HG02588 (cell line): ENCODE results near the gene ADORA2B.
"Not testable (repeated sequence)": the region's sequence is repeated elsewhere in the genome, so short reads cannot be mapped to it uniquely, and the experiment has no call there.

Source experiments
- ATAC-seq: cut with Tn5 transposase; IDR thresholded peaks from one replicate; pipeline ENCODE4 v1.9.1; 2021; ENCODE audit warnings: mild to moderate bottlenecking, moderate library complexity; ENCODE audit not compliant: unreplicated experiment

The ADORA2B gene

DNA sequence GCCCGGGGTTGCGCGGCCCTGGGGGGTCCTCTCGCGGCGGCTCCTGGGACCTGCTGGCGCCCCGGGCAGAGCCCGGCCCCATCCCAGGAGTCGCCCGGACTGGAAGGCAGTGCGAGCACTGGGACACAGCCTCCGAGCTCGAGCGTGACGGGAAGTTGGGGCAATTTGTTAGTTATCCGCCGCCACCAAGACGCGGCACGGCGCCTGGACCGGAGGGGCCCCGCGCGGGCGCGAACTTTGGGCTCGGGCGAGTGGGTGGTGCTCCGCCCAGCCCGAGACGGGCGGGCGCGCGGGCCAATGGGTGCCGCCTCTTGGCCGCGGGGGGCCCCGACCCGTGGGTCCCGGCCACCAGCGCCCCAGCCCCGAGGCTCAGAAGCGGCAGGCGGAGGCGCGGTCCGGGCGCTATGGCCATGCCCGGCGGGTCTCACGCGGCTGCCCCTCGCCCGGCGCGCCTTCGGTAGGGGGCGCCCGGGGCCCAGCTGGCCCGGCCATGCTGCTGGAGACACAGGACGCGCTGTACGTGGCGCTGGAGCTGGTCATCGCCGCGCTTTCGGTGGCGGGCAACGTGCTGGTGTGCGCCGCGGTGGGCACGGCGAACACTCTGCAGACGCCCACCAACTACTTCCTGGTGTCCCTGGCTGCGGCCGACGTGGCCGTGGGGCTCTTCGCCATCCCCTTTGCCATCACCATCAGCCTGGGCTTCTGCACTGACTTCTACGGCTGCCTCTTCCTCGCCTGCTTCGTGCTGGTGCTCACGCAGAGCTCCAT, at the start of gene ADORA2B:
ADORA2B (plus strand) TSS at position 372 of the 768 bp plus-strand sequence; CDS start at position 491, 119 bp downstream.
- no peak for ATAC-seq

DNA sequence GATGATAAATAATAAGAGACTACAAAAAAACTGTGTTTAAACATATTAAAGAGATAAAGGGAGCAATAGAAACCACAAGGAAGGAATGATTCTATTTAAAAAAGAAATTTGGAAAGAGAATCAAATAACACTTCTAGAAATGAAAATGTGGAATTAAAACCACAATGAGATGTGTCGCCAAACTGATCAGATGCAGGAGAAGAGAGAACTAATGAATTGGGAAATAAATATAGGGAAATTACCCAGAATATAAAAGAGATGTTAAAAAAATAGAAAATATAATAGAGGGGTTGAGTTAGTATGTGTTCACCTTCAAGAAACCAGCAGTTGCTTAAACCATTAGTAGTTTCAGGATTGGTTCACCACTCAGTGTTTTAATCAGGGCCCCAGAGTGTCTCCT, 48.7 kb upstream of the ADORA2B start:
- no peak for ATAC-seq

DNA sequence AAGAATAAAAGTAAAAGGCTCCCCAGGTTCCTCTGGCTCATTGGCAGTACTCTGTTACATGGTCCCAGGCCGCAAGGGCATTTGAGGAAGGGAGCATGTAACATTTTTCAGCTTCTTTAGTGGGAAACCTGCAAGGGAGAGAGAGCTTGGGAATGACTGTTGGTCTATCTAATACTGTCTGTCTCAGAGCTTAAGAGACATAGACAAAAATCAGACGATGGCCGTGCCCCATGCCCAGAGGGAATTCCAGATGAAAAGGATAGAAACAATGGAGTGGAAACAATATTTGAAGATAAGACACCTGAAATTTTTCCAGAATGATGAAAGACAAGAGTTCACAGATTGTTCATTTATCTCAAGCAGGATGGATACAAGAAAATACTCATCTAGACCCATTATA, 48.1 kb upstream of the ADORA2B start:
- no peak for ATAC-seq

DNA sequence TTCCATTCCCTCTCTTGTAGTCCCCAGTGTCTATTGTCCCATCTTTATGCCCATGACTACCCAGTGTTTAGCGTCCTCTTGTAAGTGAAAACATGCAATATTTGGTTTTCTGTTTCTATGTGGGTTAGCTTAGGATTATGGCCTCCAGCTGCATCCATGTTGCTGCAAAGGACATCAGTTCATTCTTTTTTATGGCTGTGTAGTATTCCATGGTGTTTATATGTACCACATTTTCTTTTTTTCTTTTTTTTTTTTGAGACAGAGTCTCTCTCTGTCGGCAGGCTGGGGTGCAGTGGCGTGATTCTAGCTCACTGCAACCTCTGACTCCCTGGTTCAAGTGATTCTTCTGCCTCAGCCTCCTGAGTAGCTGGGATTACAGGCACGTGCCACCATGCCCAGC, 45.3 kb upstream of the ADORA2B start:
- not testable (repeated sequence) for ATAC-seq

DNA sequence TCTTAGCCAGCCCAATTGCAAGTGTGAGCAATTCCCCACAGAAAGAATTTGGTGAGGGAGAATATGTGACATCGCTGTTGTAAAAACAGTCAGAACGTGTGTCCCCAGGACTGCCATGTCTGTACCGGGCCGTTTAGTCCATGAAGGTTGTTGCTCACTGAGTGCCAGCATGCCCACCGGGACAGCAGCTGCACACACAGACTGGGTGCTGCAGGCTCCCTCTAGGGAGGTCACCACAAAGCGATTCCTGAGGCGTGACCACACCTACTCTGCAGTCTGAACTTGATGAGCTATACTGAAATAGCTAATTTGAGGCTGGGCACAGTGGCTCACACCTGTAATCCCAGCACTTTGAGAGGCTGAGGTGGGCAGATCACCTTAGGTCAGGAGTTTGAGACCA, 44.1 kb upstream of the ADORA2B start:
- no peak for ATAC-seq

DNA sequence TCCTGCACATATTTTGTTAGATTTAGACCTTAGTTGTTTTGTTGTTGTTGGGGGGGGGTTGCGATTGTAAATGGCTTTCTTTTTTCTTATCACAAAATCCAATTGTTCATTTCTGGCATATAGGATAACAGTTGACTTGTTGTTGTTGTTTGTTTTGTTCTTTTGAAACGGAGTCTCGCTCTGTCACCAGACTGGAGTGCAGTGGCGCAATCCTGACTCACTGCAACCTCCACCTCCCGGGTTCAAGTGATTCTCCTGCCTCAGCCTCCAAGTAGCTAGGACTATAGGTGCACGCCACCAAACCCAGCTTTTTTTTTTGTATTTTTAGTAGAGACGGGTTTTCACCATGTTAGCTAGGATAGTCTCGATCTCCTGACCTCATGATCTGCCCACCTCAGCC, 39.7 kb upstream of the ADORA2B start:
- not testable (repeated sequence) for ATAC-seq

DNA sequence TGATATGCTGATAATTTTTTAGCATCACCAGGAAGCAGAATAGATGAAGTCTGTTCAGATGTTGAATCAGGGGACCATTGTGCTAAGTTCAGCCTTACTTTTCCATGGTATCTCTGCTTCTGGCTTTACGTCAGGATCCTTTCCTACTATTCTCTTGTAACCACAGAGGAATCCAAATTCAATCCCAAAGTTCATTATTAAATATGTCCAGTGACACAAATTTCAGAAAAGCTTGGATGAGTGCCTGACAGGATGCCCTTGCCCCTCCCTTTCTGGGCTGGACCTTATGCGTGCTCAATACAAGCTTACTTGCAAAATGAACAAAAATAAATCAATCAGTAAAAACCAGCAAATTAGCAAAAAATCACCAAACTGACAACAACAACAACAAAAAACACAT, 37.6 kb upstream of the ADORA2B start:
- no peak for ATAC-seq

DNA sequence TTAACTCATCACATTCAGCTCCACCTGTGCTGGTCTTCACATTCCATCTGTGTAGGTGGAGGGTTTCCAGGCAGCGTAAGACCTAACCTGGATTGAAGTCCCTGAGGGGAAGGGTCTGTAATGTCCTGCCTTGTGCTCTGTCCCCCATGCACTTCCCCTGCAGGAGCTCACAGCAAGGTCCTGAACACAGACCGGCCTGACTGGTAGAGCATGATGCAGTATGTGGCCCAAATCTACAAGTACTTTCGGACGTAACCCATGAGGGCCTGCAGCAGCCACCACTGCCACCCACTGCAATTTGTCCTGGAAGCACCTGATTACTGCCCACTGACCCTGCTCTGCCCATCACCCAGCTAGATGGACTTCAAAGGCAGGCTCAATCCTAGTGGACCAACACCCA, 36.6 kb upstream of the ADORA2B start:
- ATAC-seq = no peak

DNA sequence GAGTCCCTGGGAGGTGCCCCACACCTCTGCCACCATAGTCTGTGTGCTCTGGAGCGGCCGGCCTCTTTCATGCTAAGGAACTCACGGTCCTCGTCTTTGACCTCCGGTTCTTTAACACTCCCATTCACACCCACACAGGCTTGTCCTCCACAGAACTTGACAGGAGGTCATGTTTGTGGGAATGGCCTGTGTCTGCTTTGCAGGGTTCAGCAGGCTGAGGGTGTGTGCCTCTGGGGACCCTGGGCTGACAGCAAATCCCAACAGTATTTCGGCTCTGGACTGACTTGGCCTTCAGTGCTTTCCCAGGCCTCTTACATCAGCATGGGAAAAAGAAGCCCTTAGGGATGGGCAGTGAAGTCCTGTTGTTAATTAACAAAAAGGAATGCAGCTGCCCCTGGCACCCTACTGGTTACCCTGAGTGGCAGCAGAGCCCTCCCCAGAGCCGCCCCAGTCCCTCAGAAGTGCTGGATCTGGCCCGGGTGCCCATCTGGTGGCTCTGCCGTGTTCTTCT, 35.4 kb upstream of the ADORA2B start:
- ATAC-seq = no peak

DNA sequence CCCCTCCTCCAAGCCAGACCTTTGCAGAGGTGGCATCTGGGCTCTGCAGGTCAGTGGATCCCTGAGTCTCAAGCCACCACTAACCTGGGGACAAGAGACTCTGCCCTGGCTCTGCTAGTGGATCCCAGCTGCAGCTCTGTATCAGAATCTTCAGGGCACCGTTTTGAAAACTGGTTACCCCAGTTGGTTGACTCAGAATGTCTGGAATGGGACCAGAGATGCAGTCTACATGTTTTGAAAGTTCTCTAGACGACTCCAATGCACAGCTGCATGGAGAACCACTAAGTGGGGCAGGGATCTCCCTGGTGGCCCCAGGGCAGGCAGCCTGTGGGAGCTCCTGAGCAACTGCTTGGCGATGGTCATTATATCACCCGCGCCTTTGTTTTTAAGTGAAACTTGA, 34.1 kb upstream of the ADORA2B start:
- no peak for ATAC-seq

DNA sequence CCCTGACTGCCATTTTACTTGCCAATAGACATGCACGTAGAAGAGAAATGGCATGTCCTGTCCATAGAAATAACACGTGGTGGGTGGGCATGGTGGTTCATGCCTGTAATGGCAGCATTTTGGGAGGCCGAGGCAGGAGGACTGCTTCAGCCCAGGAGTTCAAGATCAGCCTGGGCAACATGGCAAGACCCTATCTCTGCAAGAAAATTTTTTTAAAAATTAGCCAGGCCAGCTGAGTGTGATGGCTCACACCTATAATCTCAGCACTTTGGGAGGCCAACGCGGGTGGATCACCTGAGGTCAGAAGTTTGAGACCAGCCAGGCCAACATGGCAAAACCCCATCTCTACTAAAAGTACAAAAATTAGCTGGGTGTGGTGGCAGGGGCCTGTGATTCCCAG, 33.2 kb upstream of the ADORA2B start:
- ATAC-seq = not testable (repeated sequence)

DNA sequence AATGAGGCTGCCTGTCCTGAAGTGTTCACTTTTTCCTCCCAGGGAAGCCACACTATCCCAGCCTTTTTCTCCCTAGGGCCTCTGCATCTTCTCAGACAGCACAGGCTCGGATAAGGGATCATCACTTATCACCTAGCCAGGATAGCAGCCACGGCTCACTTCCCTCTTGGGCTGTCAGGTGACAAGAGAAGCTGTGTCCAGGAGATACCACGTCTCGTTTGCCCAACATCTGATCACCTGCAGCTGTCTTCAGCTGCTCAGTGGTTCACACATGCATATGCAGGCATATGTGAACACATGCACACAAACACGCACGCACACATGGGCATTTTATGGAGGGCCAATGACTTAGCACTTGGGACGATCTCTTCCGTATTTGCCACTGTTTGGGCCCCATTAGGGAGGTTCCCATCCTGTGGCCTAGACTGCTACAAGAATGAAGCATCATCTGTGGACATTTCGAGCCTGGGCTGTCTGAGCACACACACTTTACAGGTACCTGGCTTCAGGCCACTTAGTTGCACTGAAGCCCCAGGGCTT, 32.4 kb upstream of the ADORA2B start:
- no peak for ATAC-seq

DNA sequence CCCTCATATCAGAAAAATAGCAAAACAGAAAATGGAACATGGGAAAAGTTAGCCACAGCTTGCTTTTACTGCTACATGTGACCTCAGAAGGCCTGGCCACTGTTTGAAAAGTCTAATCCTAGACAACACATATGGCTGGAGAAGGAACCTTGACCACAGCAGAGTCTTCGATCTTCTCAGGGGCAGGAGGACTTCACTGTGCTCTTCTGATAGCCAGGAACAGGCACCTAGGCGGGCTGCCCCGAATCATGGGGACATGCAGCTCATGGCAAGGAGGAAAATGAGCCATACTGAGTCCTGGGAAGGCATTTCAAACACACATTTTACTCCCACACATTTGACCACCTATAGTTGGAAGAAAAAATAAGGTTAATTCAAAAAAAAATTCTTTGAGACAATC, 31.1 kb upstream of the ADORA2B start:
- no peak for ATAC-seq

DNA sequence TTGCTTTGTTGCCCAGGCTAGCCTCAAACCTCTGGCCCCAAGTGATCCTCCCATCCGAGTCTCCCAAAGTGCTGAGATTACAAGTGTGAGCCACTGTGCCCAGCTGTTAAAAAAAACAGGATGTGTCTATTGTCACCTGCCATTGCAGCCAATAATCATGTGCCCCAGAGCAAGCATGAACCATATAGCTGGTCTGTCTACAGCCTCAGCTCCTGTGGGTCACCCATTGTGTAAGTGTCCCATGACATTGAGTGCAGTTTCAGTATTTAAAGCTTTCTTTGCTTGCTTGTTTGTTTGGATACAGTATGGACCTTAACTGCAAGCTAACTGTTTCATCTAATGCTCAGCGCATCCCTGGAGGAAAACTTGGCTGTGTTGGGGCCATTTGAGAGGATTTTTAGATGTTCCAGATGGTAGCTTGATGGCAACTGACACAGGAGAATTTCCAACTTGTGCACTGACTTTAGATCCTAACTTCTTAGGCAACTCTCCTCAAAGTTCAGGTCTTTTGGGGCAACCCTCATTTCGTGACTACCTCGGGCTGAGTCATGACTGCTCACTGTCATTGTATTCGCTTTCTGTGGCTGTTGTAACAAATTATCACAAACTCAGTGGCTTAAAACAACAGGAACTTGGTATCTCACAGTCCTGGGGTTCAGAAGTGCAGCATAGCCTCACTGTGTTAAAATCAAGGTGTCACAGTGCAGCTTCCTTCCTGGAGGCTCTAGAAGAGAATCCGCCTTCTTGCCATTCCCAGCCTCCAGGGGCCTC, 30.3 kb upstream of the ADORA2B start:
- ATAC-seq = no peak

DNA sequence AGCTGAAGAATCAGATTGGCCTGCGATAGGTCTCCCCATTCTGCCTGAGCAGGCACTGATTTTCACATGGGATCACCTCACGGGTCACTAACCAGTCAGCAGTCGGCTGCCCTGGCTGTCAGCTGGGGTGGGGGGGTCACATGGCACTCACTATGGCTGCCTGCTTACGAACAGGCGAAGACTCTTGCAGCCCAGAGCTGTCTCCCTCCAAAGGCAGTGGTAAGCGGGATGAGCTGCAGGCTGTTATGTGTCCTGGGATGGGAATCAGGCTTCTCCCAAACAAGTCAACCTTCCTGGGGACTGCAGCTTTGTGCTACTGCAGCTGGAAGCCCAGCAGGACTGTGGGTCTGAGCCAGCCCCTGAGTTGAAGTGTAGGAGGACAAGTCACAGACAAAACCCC, 29.0 kb upstream of the ADORA2B start:
- ATAC-seq = no peak

DNA sequence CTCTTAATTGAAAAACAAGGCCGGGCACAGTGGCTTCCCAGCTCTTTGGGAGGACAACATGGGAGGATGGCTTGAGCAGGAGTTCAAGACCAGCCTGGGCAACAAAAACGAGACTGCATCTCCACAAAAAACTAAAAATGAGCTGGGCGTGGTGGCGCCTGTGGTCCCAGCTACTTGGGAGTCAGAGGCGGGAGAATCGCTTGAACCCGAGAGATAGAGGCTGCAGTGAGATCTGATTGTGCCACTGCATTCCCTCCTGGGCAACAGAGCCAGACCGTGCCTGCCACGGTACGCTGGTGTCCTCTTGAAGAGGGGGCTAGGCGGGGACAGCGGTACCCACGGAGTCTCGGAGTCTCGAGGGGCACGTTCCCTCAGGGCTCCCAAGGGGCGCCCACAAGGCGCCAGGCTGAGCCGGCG, 27.9 kb upstream of the ADORA2B start:
- no peak for ATAC-seq

DNA sequence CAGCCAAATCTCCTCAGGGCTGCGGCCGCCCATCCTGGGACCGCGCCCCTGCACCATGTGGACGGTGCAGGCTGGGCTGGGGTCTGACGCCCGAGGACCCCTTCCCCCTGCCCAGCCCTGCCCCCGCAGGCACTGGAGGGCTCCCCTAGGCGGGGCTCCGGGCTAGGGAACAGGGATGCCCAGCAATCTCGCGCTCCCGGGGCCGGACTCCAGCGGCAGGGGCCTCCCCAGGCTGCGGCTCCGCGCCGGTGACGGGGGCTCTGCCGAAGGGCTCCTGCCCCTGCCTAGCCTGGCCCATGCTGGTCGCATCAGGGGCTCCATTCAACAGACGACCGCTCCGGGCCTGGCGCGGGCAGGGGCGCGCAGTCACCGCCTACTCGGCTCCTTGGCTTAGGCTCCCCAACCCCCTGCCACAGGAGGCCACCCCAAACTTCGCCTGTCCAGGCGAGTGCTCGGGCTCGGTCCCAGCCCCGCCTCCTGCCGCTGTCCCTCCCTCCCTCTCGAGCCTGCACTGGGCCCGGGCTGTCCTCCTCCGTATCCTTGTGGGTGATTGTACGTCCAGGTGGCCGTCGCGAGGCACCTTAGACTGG, 27.4 kb upstream of the ADORA2B start:
- no peak for ATAC-seq

DNA sequence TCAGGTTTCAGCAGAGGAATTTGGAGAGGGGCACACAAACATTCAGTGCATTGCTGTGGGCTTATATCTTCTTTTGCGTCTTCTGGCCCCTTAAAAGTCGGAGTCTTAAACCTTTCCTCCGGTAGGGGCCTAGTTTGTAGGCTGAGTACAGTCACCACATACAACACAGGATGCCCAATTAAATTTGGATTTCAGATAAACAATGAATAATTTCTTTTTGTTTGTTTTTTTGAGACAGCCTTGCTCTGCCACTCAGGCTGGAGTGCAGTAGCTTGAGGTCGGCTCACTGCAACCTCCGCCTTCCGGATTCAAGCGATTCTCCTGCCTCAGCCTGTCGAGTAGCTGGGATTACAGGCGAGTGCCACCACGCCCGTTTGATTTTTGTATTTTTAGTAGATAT, 26.7 kb upstream of the ADORA2B start:
- no peak for ATAC-seq

DNA sequence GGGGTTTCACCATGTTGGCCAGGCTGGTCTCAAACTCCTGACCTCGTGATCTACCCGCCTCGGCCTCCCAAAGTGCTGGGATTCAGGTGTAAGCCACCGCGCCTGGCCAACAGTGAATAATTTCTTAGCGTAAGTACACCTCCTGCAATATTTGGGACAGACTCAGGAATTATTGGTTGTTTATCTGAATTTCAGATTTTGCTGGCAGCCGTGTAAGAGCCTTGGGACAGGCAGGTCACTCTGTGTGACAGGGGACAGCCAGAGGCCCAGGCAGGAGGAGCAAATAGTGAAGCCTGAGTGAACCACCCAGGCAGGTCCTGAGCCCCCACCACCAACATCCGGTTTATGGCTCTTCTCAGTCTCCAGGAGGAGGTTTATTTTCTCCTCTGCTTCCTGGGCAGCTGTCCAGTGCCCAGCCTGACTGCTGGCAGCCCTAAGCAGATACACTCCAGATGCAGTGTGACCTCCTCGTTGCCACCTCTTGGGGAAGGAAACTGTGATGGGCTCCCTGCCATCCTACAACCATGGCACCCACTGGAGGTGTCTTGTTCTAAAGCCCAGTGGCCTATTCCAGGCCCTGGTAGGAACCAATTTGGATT, 26.2 kb upstream of the ADORA2B start:
- no peak for ATAC-seq

DNA sequence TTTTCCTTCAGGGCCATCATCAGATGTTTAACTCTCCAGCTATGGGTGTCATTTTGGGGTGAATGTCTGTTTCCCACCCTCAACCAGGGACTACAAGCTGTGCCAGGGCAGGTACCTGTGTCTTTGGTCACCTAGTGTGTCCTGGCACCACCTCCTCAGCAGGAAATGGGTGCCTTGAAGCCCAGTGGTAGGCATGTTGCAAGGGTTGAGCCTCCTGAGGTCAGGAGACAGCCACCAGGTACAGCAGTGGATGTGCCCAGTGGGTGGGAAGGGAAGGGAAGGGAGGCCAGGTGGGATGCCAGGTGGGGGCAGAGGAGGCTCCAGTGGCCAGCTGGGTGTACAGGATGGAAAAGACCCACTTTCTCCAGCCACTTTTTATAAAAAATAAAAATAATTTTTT, 25.5 kb upstream of the ADORA2B start:
- ATAC-seq = no peak

DNA sequence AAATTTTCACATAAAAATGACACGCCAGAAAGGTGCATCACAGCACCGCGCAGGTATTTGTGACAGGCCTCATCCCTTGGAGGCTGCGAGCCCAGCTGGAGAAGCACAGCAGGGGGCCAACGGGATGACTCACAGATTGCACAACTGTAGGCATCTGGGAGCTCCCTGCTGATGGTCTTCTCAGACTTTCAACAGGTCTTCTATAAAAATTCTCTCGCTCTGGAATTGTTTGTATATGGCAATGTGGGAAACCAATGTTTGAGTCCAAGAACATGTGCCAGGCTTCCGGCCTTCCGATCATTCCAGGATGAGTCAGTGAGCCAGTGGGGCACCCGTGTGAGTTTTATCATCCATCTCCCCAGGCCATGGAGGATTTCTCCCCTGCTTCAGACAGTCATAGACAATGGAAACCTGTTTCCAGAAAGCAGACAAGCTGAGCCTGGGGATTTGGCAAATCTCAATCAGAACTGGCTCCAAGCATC, 24.1 kb upstream of the ADORA2B start:
- no peak for ATAC-seq
